ENCODE results near the gene EME1.

EME1 gene

GRCh38 chr17:50364061-50364458 lies 9.0 kb upstream of the EME1 start:
- DNase-seq = no peak

- no peak for DNase-seq
These were observed 8.3 kb upstream of the EME1 start for GRCh38 chr17:50364715-50365114.

- DNase-seq = no peak
These were observed 7.9 kb upstream of the EME1 start for GRCh38 chr17:50365165-50365564.

GRCh38 chr17:50365649-50366393 lies 7.2 kb upstream of the EME1 start:
- DNase-seq = no peak

GRCh38 chr17:50367401-50367800 lies 5.6 kb upstream of the EME1 start:
- DNase-seq = no peak

- DNase-seq = no peak
These were observed 3.0 kb upstream of the EME1 start for GRCh38 chr17:50370052-50370451.

- DNase-seq = no peak
These were observed 1.5 kb upstream of the EME1 start for GRCh38 chr17:50371526-50371925.

- no peak for DNase-seq
These were observed 739 bp upstream of the EME1 start for GRCh38 chr17:50372222-50372757.

- DNase-seq = no peak
These were observed 676 bp downstream of the EME1 start for GRCh38 chr17:50373705-50374104.

GRCh38 chr17:50375858-50376538 lies 3.0 kb downstream of the EME1 start:
- DNase-seq = no peak

- no peak for DNase-seq
These were observed 6.5 kb downstream of the EME1 start for GRCh38 chr17:50379351-50380132.

GRCh38 chr17:50380369-50381259 lies 7.6 kb downstream of the EME1 start:
- DNase-seq = no peak

- DNase-seq = no peak
These were observed 8.3 kb downstream of the EME1 start for GRCh38 chr17:50381260-50381815.

GRCh38 chr17:50381920-50382319 lies 8.9 kb downstream of the EME1 start:
- DNase-seq = no peak

GRCh38 chr17:50382931-50383330 lies 9.9 kb downstream of the EME1 start:
- no peak for DNase-seq

GRCh38 chr17:50386510-50386909 lies 13.5 kb downstream of the EME1 start:
- no peak for DNase-seq

GRCh38 chr17:50388728-50389127 lies 15.7 kb downstream of the EME1 start:
- DNase-seq = no peak

- DNase-seq = no peak
These were observed 16.5 kb downstream of the EME1 start for GRCh38 chr17:50389534-50389933.

- DNase-seq = no peak
These were observed 19.6 kb downstream of the EME1 start for GRCh38 chr17:50392621-50393020.

- no peak for DNase-seq
These were observed 20.7 kb downstream of the EME1 start for GRCh38 chr17:50393700-50394099.

- DNase-seq = no peak
These were observed 21.7 kb downstream of the EME1 start for GRCh38 chr17:50394711-50395110.
